T follicular helper cell (primary cell): ENCODE data around the gene PPP1R26.

Experiments used
- DNase-seq: peaks from one replicate; pipeline ENCODE4 v3.0.0-alpha.2; 2020; ENCODE audit warnings: low read depth

The PPP1R26 gene

GRCh38 chr9:135489188-135489906, 9.8 kb downstream of the PPP1R26 start:
- DNase-seq, result no peak

DNA sequence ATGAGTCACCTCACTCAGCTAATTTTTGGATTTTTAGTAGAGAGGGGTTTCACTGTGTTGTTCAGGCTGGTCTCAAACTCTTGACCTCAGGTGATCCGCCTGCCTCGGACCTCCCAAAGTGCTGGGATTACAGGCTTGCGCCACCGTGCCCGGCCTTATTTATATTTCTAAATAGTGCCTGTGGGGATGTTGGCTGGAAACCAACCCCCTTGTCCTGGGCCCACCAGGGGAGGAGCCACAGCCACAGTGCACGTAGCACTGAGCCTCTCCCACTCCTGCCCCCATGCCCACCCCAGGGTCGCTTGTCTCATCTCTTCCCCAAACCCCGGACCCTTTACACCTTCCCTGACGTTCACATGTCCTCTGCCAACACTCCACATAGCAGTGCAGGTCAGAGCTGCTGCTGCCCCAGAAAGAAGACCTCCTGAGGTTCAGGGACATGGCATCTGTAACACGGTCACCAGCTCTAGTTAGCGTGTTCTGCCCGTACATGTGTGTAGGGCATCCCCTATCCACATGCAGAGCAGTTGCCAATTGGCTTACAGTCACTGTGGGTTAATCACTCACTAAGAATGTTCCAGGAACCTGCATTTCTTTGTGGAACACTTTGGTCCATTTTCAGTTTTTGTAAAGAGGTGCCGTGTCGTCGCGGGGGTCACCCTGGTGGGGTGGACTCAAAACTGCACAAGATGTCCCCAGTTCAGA, 10.7 kb downstream of the PPP1R26 start:
- no peak for DNase-seq

DNA sequence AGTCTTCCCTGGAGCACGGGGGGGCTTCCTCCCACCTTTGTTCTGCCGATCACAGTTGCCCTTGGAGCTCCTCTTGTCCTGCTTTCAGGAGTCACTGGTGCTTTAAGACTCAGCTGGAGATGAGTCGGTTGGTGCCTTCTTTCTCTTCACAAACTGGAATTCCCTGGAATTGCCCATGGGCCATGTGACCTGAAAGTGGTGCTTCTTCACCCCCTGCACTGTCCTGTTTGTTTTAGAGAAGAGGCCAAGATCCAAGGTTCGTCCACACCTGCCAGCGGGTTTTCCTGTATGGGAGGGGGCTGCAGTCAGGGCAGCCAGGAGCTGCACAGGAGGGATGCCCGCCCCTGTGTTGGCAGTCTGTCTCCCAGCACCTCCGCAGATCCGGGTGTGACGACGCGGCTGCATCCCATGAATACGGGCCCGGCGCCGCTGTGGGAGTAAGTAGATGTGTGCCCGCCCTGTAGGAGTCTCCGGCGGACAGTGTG, 11.4 kb downstream of the PPP1R26 start:
- DNase-seq, result no peak

DNA sequence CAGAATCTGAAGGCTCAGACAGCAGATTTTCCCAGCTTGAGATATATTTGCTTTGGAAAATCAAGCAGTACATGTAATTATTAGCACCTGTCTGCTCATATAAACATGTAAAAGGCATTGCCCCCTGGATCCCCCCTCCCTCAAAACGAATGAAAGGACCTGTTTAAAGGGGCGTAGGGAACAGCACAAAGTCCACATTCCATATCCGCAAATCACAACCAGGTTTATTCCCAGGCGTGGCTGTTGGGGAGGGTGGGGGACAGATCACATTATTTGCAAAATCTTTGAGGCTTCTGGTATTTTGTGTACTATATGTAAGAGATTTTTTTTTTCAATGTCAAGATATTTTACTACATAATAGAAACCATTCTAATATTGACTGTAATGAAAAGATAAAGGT, 12.2 kb downstream of the PPP1R26 start:
- DNase-seq, result no peak

- DNase-seq, result no peak
Measured at GRCh38 chr9:135492886-135493669, 13.5 kb downstream of the PPP1R26 start.

DNA sequence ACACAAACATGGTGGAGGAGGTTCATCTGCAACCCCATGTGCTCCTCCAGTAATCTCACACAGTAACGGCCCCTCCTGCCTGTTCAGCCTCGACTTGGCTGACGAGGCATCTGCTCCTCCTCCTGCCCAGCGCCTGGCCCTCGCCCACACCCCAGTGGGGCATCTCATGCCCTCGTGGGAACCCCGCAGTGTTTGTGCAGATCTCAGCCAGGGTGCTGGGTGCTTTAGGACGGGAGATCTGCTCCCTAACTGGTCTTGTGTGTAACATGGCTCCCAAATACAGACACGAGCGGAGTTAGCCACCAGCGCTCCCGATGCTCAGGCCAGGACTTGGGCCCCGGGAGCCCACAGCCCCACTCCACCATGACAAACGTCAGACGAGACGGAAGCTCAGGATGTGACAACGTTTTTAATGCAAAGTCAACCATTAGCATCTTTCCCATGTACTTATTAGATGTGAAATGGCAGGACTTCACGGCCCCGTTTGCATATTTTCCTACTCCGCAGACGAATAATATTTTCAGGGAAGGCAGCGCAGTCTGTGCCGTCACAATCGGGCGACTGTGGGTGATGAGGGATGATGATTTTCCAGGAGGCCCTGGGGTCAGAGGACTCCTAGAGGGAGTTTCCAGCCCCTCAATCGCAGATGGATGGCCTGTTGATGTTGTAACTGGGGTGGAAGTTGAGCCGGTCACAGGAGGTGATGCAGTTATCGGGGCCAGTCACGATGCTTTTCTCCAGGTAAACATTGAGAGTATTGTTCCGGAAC, 15.4 kb downstream of the PPP1R26 start:
- no peak for DNase-seq

DNA sequence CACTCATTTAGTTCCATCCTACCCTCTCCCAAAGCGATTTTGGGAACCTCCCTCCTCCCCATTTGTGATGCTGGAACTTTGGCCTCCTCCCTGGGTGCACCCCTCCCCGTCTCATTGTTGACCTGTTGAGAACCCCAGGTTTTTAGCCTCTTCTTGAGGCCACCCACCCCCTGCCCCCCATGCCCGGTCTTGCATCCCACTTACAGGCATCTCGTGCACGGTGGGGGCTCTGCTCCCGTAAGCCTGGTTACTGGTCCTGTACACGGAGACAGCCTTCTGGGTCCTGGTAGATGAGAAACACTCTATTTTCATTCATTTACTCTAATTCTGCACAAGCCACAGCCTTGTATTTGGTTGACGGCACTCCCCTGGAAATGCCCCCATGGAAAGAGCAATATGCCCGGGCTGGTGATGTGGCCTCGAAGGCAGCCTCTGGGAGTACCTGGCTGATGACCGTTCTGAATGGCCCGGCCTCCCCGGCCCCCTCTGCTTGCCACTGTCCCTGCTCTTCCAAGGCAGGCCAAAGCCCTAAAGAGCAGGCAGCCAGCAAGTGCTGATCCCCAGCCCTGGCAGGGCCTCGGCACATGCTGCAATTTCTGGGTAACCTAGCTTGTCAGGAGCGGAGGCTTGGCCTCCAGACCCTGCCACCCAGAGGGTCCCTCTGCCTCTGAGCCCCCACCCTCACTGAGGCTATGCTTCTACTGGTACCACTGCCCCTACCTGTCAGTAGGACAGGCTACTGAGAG, 19.0 kb downstream of the PPP1R26 start:
- DNase-seq, result no peak

GRCh38 chr9:135499326-135500070, 19.9 kb downstream of the PPP1R26 start:
- DNase-seq, result peak; percentile 88

GRCh38 chr9:135500071-135500524, 20.5 kb downstream of the PPP1R26 start:
- DNase-seq, result no peak

DNA sequence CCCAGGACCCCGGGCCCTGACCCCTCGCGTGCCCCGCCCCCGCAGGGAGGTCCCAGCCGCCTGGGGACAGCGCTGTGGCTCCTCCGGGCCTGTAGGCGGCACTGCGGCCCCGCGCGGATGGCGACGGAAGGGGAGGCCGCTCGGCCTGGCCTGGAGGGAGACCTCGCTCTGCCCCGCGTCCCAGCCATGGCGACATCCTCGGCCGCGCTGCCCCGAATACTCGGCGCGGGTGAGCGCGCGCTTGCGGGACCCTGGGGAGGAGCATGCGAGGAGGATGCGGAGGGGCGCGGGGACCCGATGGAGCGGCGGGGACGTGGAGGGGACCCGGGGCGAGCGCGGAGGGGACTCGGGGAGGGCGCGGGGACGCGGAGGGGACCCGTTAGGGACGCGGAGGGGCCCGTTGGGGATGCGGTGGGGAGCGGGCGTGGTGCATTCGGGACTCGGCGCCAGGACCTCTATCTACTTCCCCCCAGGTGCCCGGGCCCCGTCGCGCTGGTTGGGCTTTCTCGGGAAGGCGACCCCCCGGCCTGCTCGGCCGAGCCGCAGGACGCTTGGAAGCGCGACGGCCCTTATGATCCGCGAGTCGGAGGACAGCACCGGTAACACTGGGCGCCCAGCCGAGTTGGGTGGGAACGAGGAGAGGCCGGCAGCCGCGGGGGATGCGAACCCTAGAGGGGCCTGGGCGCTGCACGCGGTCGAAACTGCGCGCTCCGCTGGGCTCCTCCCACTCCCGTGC, 21.1 kb downstream of the PPP1R26 start, which contains the start of gene MRPS2:
Gene MRPS2 (plus strand): TSS at position 158 of the 736 bp plus-strand sequence. CDS start 29 bp downstream, at position 187.
- DNase-seq, result peak; percentile 69

DNA sequence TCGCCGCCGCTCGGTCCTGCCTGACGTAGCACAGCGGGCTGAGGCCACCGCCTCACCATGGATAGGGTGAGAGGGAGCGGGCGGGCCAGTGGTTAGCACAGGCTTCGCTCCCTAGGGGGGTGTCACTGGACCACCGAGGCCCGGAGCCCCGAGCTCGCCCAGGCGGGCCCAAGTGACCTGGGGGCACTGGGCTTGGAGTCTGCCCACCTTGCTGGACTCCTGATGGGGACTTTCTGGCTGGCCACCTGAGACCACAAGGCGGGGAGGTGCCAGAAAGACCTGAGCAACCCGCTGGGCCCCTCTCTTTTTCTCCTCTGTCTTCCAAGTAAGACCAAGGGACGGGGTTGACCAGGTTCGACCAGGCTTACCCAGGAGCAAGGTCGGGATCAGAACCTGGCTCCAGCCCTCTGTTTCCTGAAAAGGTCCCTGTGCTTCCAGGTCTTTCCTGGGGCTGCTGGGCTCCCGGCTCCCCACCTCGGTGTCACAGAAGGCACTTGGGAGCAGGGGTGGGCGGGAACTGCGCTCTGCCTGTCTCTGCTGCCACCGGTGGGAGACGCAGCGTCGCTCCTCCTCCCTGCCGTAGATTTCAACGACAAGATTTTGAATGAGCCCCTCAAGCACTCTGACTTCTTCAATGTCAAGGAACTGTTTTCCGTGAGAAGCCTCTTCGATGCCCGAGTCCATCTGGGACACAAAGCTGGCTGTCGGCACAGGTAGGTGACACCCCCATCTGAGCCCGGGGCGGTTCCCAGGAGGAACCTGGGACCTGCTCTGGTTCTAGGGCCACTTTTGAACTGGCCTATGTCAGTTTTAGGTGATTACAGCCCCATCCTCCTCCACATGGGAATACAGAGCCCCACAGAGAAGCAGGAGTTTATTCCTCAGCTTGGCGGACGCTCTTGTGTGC, 21.9 kb downstream of the PPP1R26 start:
- no peak for DNase-seq

DNA sequence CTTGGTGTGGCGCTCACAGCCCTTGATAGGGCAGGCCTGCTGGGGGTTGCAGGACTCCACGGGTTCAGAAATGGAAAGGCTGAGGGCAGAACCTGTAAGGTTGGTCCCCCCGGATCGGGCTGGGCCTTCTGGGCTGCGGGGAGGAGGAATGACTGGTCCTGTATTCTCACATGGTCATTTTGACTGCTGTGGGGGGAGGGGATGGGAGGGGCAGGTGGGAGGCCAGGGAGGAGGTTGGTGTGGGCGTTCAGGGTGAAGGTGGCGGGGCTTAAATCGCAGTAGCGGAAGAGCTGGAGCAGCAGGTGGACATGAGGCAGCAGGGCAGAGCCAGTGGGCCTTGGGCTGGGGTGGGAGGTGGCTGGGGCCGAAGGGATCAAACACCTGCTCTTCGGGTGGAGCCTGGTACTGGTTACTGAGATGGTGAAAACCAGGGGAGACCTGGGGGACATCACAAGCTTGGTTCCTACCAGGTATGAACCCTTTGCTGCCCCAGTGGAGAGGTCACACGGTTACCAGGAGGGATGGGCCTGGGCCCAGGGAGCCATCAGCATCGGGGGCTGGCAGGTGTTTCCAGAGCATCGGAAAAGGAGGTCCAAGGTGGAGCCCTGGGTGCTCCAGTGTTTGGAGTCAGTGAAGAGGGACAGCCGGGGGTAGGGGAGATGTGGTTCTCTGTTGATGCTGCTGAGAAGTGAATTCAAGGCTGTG, 22.7 kb downstream of the PPP1R26 start:
- DNase-seq, result no peak

- DNase-seq, result no peak
Measured at GRCh38 chr9:135502873-135503321, 23.3 kb downstream of the PPP1R26 start.

GRCh38 chr9:135503371-135504261, 24.0 kb downstream of the PPP1R26 start:
- DNase-seq, result no peak

DNA sequence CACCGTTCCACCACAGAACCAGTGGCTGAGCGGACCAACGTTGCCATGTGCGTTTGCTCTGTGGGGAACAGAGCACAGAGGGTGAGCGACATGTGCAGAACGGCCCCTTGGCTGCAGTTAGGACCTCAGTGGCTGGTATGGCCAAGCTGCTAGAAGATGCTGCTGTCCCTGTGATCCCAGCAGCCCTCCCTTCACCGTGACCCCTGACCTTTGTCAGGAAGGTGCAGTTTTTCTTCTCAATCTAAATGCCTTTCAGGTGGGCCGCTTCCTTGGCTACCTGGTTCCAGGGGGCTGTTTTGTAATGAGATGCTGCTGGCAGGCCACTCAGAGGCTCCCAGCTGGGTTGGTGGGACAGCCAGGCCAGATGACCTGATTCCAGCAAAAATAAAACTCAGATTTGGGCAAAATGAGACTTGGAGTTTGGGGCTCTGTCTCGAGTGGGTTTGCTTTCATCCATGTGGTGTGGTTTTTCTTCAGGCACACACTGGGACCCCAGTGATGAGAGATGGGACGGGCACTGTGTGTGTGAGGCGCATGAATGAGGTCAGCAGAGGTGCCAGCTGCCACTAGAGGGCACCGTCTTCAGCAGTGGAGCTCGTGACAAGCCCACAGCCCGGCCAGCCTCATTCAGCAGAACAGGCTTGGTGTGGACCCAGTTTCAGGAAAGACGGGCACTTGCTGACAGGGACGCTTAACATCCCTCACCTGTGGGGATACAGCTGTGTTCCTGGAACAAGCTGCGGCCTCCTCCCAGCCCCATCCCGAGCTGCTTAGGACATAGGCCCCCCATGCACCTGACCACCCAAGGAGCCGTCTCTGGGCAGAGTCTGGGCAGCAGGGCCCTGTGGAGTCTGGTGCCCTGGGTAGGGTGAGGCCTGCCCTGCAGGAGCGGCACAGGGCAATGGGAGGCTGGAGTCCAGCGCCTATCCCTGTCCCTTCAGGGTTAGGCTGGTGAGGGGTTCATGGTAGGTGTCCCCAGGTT, 25.0 kb downstream of the PPP1R26 start:
- peak; percentile 33 for DNase-seq
